Thoracic aorta (tissue), 2 donors: Measurements from ENCODE around the gene PNPLA7. TPM values are rescaled to one million over a fixed set of nuclear protein-coding genes. Genes with fewer than 3 reads are reported as not detected.
"Not testable (repeated sequence)": the region's sequence is repeated elsewhere in the genome, so short reads cannot be mapped to it uniquely, and the experiment has no call there.

Source experiments
- ATAC-seq: fragments of 150-250 bp; one replicate; pipeline ENCODE4 v1.8.0; 2017; ENCODE audit warnings: low read depth; ENCODE audit not compliant: insufficient number of reproducible peaks, low FRiP score
- DNase-seq: peaks from one replicate; pipeline ENCODE4 v3.0.0-alpha.2; 2020; ENCODE audit warnings: low spot score
- H3K27ac ChIP-seq, 2 donors: fragments of 200-600 bp; sonication (generic); 1 replicate in 1 of 2; 2 replicates in 1 of 2; pipeline ENCODE4 v1.5.1; 2016; ENCODE audit warnings: mild to moderate bottlenecking in 2 of 2, moderate library complexity in 2 of 2
- H3K27me3 ChIP-seq: fragments of 200-600 bp; sonication (generic); replicated peaks from 2 replicates; pipeline ENCODE4 v1.6.0; 2016; ENCODE audit warnings: mild to moderate bottlenecking; ENCODE audit not compliant: insufficient read depth
- H3K36me3 ChIP-seq: fragments of 200-600 bp; sonication (generic); one replicate; pipeline ENCODE4 v1.5.1; 2016
- H3K4me1 ChIP-seq, 2 donors: fragments of 200-600 bp; sonication (generic); 1 replicate in 1 of 2; 2 replicates in 1 of 2; pipeline versions ENCODE4 v1.5.1 to v1.6.0; 2016; ENCODE audit warnings: low read depth in 2 of 2, mild to moderate bottlenecking in 1 of 2; ENCODE audit not compliant: control insufficient read depth in 1 of 2
- H3K4me3 ChIP-seq: fragments of 200-600 bp; sonication (generic); 2 replicates; pipeline ENCODE4 v1.5.1; 2016; ENCODE audit warnings: mild to moderate bottlenecking
- H3K9me3 ChIP-seq: fragments of 200-600 bp; sonication (generic); 2 replicates; pipeline ENCODE4 v1.5.1; 2016
- CTCF ChIP-seq: fragments of 200-600 bp; sonication (generic); IDR thresholded peaks from one replicate; pipeline ENCODE4 v1.5.1; 2019; ENCODE audit warnings: antibody characterized with exemption
- total RNA-seq, 2 donors: library from RNA; depleted of rRNA; stranded (reverse); fragments of >200 nt; gene quantifications; one replicate each; pipeline versions ENCODE4 v1.1.0 to v1.2.3, GENCODE V29; 2016

PNPLA7 gene
- total RNA-seq, 2 donors from 2014 or later = 12.7 to 21.4 TPM

GRCh38 chr9:137514691-137515337 is 35.4 kb downstream of the PNPLA7 start:
- H3K36me3 ChIP-seq = no peaks in the 10 kb centered on the region
- H3K4me1 ChIP-seq = no peaks in the 10 kb centered on the region
- TF ChIP-seq CTCF = no peak
- DNase-seq (no peak), ATAC-seq (no peak)
- no peaks in the 10 kb centered on the region for H3K9me3 ChIP-seq
- H3K4me3 ChIP-seq = no peak overlapping the region
- H3K27ac ChIP-seq = no peak overlapping the region
- H3K27me3 ChIP-seq = no peaks in the 10 kb centered on the region

GRCh38 chr9:137513801-137514570 is 36.2 kb downstream of the PNPLA7 start:
- not testable (repeated sequence) for H3K9me3 ChIP-seq, DNase-seq, H3K4me3 ChIP-seq, ATAC-seq, H3K4me1 ChIP-seq, H3K36me3 ChIP-seq, H3K27ac ChIP-seq, H3K27me3 ChIP-seq

- ATAC-seq, DNase-seq, H3K4me1 ChIP-seq, H3K9me3 ChIP-seq, H3K4me3 ChIP-seq, H3K27me3 ChIP-seq, H3K36me3 ChIP-seq, H3K27ac ChIP-seq: not testable (repeated sequence)
Measured at GRCh38 chr9:137513136-137513535, 37.1 kb downstream of the PNPLA7 start.

- no peaks in the 10 kb centered on the region for H3K27me3 ChIP-seq
- no peak overlapping the region for H3K27ac ChIP-seq
- no peaks in the 10 kb centered on the region for H3K9me3 ChIP-seq
- no peak for TF ChIP-seq CTCF
- no peaks in the 10 kb centered on the region for H3K4me1 ChIP-seq
- ATAC-seq = no peak
- H3K4me3 ChIP-seq = no peak overlapping the region
- no peak for DNase-seq
- H3K36me3 ChIP-seq = no peaks in the 10 kb centered on the region
Measured at GRCh38 chr9:137511758-137512463, 38.3 kb downstream of the PNPLA7 start.

GRCh38 chr9:137511126-137511525 is 39.1 kb downstream of the PNPLA7 start:
- H3K36me3 ChIP-seq, H3K27me3 ChIP-seq, H3K4me1 ChIP-seq, H3K27ac ChIP-seq, ATAC-seq, H3K9me3 ChIP-seq, H3K4me3 ChIP-seq, DNase-seq: not testable (repeated sequence)

GRCh38 chr9:137509198-137509597 is 41.0 kb downstream of the PNPLA7 start:
- no peaks in the 10 kb centered on the region for H3K36me3 ChIP-seq
- TF ChIP-seq CTCF = no peak
- H3K4me3 ChIP-seq = no peak overlapping the region
- H3K4me1 ChIP-seq = no peaks in the 10 kb centered on the region
- DNase-seq (no peak), ATAC-seq (no peak)
- no peak overlapping the region for H3K27ac ChIP-seq
- H3K27me3 ChIP-seq = no peaks in the 10 kb centered on the region
- H3K9me3 ChIP-seq = no peaks in the 10 kb centered on the region
